Left ventricle myocardium inferior (tissue), 1 donor: ENCODE results near the gene RAPGEF4. TPM values are rescaled to one million over a fixed set of nuclear protein-coding genes. Genes with fewer than 3 reads are reported as not detected.
A peak's percentile ranks its signal among the peaks of the same experiment; 100 is the strongest.

Experiments used
- DNase-seq: peaks from one replicate; pipeline ENCODE4 v3.0.0-alpha.2; 2020
- H3K27ac ChIP-seq: fragments of 200-600 bp; replicated peaks from 2 replicates; pipeline ENCODE4 v1.8.0; 2021
- H3K27me3 ChIP-seq: fragments of 200-600 bp; 2 replicates; pipeline ENCODE4 v1.8.0; 2021; ENCODE audit warnings: low read depth
- H3K36me3 ChIP-seq: fragments of 200-600 bp; 2 replicates; pipeline ENCODE4 v1.8.0; 2021
- H3K4me1 ChIP-seq: fragments of 200-600 bp; 2 replicates; pipeline ENCODE4 v1.8.0; 2021
- H3K4me3 ChIP-seq: fragments of 200-600 bp; 2 replicates; pipeline ENCODE4 v1.8.0; 2021; ENCODE audit warnings: mild to moderate bottlenecking, moderate library complexity
- H3K9me3 ChIP-seq: fragments of 200-600 bp; replicated peaks from 2 replicates; pipeline ENCODE4 v1.8.0; 2021
- intact Hi-C: fragments of 100-400 bp; cut with micrococcal nuclease; formaldehyde crosslinking; loops from one replicate; pipeline ENCODE4 v1.11.0; 2022
- total RNA-seq: library from RNA; stranded (reverse); fragmentation: NEBNext Ultra II Directional; extraction: Animal tissue kit (Norgen Biotek cat#: 25700); gene quantifications from one replicate; pipeline ENCODE4 v1.2.1, GENCODE V29; 2021
- TF ChIP-seq, protein P1 (sequence below): fragments of 200-600 bp; IDR thresholded peaks from 2 replicates; pipeline ENCODE4 v1.8.0; 2021; ENCODE audit warnings: antibody characterized with exemption, mild to moderate bottlenecking, borderline replicate concordance
- donor health status: DM: no; HTN: yes; CAD: no; lungs with severe emphysema.

The RAPGEF4 gene
- total RNA-seq, 1 donor from 2014 or later = 3.7 TPM

DNA sequence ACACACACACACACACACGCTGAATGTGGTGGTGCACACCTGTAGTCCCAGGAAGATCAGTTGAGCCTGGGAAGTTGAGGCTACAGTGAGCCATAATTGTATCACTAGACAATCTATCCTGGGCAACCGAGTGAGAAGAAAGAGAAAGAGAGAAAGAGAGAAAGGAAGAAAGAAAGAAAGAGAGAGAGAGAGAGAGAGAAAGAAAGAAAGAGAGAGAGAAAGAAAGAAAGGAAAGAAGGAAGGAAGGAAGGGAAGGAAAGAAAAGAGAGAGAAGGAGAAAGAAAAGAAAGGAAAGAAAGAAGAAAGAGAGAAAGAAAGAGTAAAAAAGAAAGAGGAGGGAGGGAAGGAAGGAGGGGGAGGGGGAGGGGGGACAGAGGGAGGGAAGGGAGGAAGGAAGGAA lies 190.0 kb downstream of the RAPGEF4 start:
- Histone ChIP-seq H3K4me1 (peaks cover 49% of the 10 kb centered on the region), H3K36me3 (no peaks in the 10 kb centered on the region), H3K9me3 (no peaks in the 10 kb centered on the region), H3K27ac (no peak overlapping the region), H3K4me3 (no peak overlapping the region), H3K27me3 (no peaks in the 10 kb centered on the region)
- intact Hi-C loops = no loop called here
- no peak for DNase-seq
- TF ChIP-seq, protein P1, sequence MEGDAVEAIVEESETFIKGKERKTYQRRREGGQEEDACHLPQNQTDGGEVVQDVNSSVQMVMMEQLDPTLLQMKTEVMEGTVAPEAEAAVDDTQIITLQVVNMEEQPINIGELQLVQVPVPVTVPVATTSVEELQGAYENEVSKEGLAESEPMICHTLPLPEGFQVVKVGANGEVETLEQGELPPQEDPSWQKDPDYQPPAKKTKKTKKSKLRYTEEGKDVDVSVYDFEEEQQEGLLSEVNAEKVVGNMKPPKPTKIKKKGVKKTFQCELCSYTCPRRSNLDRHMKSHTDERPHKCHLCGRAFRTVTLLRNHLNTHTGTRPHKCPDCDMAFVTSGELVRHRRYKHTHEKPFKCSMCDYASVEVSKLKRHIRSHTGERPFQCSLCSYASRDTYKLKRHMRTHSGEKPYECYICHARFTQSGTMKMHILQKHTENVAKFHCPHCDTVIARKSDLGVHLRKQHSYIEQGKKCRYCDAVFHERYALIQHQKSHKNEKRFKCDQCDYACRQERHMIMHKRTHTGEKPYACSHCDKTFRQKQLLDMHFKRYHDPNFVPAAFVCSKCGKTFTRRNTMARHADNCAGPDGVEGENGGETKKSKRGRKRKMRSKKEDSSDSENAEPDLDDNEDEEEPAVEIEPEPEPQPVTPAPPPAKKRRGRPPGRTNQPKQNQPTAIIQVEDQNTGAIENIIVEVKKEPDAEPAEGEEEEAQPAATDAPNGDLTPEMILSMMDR = no peak

DNA sequence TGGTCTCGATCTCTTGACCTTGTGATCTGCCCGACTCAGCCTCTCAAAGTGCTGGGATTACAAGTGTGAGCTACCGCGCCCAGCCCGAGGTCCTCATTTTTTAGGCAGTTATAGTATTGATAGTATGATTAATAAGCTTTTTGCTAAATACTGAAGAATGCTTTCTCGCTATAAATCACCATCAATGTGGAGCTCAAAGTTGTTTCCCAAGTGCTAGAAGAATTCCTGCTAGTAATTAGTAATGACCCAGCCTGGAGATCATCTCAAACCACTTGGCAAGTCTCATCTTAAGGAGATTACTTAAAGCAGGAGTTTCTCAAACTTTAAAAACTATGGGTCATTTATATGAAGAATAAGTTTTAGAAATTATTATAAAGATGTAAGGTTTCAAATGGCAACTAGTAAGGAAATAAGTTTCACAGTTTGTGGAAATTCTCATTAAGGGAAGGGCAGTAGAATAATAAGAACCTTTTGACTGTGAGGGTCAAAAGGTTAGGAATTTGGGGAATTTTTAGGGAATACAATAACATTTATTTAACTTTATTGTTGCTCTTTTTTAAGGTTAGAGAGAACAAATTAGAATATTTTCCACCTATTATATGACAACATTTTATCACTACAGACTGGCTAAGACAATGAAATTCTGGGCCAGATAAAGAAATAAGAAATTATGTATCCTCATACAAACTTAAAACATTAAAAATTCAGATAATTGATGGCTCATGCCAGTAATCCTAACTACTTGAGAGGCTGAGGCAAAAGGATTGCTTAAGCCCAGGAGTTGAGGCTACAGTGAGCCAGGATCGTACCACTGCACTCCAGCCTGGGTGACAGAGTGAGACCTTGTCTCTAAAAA lies 191.4 kb downstream of the RAPGEF4 start:
- Histone ChIP-seq H3K27me3 (no peaks in the 10 kb centered on the region), H3K4me3 (peak overlapping the region; percentile 51), H3K4me1 (peaks cover 59% of the 10 kb centered on the region), H3K36me3 (no peaks in the 10 kb centered on the region), H3K27ac (peak overlapping the region; percentile 85), H3K9me3 (no peaks in the 10 kb centered on the region)
- DNase-seq = no peak
- TF ChIP-seq, protein P1 = no peak
- intact Hi-C loops = no loop called here

DNA sequence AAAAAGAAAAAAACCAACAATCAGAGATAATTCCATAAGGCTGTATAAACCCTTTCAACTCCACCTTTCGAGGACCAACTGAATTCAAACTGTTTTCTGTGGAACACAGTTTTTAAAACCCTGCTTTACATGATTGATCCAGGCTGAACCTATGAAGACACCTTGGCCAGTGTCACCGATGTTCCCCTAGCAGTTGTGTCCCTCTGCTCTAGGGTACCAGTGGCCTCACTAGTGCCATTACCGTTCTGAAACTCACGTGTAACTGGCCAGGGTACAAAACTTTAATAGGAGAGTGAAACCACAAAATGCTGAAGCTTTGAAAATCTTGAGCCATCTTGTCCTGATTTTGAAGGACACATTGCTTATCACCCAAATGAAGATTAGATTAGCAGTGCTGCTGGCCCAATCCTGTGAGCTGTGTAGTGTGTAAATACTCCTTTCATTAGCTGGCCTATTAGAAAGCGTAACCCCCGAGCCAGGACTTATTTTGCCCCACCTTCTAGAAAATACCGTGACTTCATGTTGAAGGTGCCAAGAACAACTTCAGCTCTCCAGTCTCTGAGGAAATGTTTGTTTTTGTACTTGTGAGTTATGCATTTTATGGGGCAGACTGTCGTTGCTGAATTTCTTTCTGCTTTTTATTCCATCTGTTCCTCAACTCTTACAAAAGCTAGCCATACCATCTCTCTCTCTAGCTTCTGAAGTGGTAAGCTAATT lies 192.2 kb downstream of the RAPGEF4 start:
- Histone ChIP-seq H3K4me3 (peak overlapping the region; percentile 51), H3K9me3 (no peaks in the 10 kb centered on the region), H3K27me3 (no peaks in the 10 kb centered on the region), H3K36me3 (no peaks in the 10 kb centered on the region), H3K27ac (peak overlapping the region; percentile 85), H3K4me1 (peaks cover 56% of the 10 kb centered on the region)
- TF ChIP-seq, protein P1 = no peak
- intact Hi-C loops = no loop called here
- peak; percentile 19 for DNase-seq

DNA sequence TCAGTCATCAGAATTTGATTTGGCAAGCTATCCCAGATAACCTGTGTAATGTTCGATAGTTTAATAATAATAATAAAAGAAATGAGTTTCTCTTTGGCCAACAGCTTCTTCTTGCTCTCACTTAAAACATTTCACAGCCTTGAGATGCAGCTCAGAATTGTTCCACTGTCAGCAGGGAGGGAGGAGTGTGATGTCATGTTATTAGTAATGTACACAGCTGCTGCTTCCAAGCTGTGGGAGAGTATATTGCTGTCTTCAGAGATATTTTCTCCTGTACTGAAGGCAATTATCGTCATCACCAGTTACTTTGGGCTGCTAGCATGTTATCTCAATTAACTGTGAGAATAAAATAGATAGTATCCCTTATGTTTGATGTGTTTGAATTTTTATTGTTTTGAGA lies 193.1 kb downstream of the RAPGEF4 start:
- DNase-seq = no peak
- TF ChIP-seq, protein P1 = no peak
- H3K9me3 ChIP-seq = no peaks in the 10 kb centered on the region
- no peaks in the 10 kb centered on the region for H3K27me3 ChIP-seq
- peaks cover 52% of the 10 kb centered on the region for H3K4me1 ChIP-seq
- intact Hi-C loops = no loop called here
- H3K4me3 ChIP-seq = peak overlapping the region; percentile 51
- H3K36me3 ChIP-seq = no peaks in the 10 kb centered on the region
- H3K27ac ChIP-seq = peak overlapping the region; percentile 85

DNA sequence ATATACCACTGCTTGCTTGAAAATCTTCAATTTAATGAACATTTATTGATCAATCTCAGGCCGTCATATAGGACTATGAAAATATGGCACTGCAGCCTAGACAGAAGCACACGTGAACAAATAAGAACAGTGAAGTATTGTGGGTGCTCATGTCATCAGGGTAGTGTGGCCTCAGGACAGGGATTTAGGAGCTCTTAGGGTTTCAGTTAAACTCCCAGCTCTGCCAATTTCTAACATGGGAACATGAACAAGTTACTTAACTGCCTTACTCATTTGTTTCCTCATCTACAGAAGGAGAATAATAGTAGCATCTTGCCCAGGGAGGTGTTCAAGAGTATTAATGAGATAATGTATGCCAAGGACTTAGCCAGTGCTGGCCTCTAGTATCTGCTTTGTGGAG lies 194.0 kb downstream of the RAPGEF4 start:
- H3K36me3 ChIP-seq = no peaks in the 10 kb centered on the region
- intact Hi-C loops = loop anchor here (2.0 kb wide), 1 partner anchor 65 kb away; no protein-coding TSS in a partner anchor
- peaks cover 52% of the 10 kb centered on the region for H3K4me1 ChIP-seq
- H3K27me3 ChIP-seq = no peaks in the 10 kb centered on the region
- DNase-seq = no peak
- no peak overlapping the region for H3K4me3 ChIP-seq
- TF ChIP-seq, protein P1 = no peak
- H3K27ac ChIP-seq = peak overlapping the region; percentile 85
- no peaks in the 10 kb centered on the region for H3K9me3 ChIP-seq
